Measurements from ENCODE around the gene F5. TPM values are rescaled to one million over a fixed set of nuclear protein-coding genes. Genes with fewer than 3 reads are reported as not detected.
A peak's percentile ranks its signal among the peaks of the same experiment; 100 is the strongest.

Gene F5
- total and polyA plus RNA-seq, 10 of the 15 experiments (the other 5 are each of a cell fraction or from before 2014, with no cell fraction given) = under 0.01 to 3.8 (median 0.40) TPM

DNA sequence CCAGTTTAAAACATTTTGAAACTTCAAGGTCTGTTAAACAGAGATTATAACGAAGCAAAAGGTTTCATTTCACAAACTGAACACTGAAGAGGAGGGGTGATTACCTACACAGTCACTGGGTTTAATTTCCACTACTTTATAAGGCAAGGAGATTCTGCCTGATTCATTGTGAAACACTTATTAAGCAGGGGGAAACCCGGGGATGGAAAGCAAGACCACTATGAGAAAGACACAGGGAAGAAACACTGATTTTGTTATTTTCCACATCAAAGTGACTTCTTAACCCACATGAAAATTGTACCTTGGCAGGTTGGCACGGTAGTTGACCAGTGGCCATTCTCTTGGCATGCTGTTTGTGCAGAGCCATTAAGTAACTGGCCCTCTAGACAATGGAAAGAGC is 8.1 kb upstream of the F5 start (continued):
- TF ChIP-seq, protein P1, sequence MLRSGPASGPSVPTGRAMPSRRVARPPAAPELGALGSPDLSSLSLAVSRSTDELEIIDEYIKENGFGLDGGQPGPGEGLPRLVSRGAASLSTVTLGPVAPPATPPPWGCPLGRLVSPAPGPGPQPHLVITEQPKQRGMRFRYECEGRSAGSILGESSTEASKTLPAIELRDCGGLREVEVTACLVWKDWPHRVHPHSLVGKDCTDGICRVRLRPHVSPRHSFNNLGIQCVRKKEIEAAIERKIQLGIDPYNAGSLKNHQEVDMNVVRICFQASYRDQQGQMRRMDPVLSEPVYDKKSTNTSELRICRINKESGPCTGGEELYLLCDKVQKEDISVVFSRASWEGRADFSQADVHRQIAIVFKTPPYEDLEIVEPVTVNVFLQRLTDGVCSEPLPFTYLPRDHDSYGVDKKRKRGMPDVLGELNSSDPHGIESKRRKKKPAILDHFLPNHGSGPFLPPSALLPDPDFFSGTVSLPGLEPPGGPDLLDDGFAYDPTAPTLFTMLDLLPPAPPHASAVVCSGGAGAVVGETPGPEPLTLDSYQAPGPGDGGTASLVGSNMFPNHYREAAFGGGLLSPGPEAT (IDR thresholded peaks at IDR 0.05; ENCODE audit: low read depth) = peak; percentile 77
- peak; percentile 53; the same call in 1 of the 2 replicates for TF ChIP-seq BMI1 (IDR thresholded peaks at IDR 0.05; ENCODE audit: borderline replicate concordance)
- peak; percentile 68; the same call in 1 of the 2 replicates for TF ChIP-seq FOXM1 (IDR thresholded peaks at IDR 0.05; ENCODE audit: low read depth, low read length)
- 0 out of 2 replicates have a peak, but pooled peaks have one; percentile 51 for TF ChIP-seq RCOR1 (conservative IDR thresholded peaks at IDR 0.05; ENCODE audit: low read depth, low read length)
- peak; percentile 69; the same call in 1 of the 2 replicates for TF ChIP-seq IRF4 (IDR thresholded peaks at IDR 0.05; ENCODE audit: low read depth, low read length)
- no peak for TF ChIP-seq NBN (IDR thresholded peaks at IDR 0.05)

DNA sequence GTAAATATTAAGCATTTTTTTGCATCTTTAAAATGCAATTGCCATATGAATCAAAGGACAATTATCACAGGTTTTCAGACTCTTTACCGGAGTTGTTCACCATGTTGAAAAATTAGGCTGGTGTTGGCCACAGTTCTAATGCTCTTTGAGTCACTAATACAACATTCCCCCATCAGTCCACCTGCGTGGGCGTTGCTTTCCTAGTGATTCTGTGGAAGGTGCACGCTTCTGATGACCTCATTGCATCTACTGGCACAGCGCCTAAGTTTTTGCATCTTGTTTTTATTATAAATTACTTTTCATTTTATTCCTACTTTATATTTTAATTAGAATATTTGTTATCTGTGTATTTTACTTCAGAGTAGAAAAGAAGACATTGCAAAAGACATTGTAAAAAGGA is 4.7 kb upstream of the F5 start:
- WGBS (ENCODE audit: insufficient coverage, insufficient replicate concordance, low lambda C conversion rate, missing lambda C conversion rate) = 79% methylated on average over 5 of the region's 5 CpGs
- no TSS peak for BruUV-seq (replicated peaks)
- SMC1A ChIA-PET (ENCODE audit: uncharacterized antibody, unreplicated experiment) = no interaction called here
- no peak for TF ChIP-seq SREBF1 (IDR thresholded peaks at IDR 0.05; ENCODE audit: low read length)
- TF ChIP-seq, protein P2, sequence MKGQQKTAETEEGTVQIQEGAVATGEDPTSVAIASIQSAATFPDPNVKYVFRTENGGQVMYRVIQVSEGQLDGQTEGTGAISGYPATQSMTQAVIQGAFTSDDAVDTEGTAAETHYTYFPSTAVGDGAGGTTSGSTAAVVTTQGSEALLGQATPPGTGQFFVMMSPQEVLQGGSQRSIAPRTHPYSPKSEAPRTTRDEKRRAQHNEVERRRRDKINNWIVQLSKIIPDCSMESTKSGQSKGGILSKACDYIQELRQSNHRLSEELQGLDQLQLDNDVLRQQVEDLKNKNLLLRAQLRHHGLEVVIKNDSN (IDR thresholded peaks at IDR 0.05; ENCODE audit: borderline replicate concordance, extremely low read length, insufficient read depth, low read depth, low read length) = no peak
- no peak for TF ChIP-seq SPI1 (IDR thresholded peaks at IDR 0.05; ENCODE audit: borderline replicate concordance, insufficient read depth, low read depth, low read length)
- no peak for TF ChIP-seq CBFB (IDR thresholded peaks at IDR 0.05; ENCODE audit: low read depth)
- no peak for TF ChIP-seq MXI1 (IDR thresholded peaks at IDR 0.05; ENCODE audit: low read depth, low read length)
- no peak for TF ChIP-seq RELA (IDR thresholded peaks at IDR 0.05; ENCODE audit: borderline replicate concordance, partially characterized antibody)
- TF ChIP-seq TCF3 (IDR thresholded peaks at IDR 0.05; ENCODE audit: borderline replicate concordance, insufficient read depth, low read depth, low read length) = no peak
- TF ChIP-seq SP1 (IDR thresholded peaks at IDR 0.05; ENCODE audit: low read depth, low read length) = no peak
- TF ChIP-seq GATAD2B (conservative IDR thresholded peaks at IDR 0.05; ENCODE audit: low read depth) = no peak
- TF ChIP-seq TAF1 (IDR thresholded peaks at IDR 0.05; ENCODE audit: borderline replicate concordance, low read depth, low read length) = no peak
- TF ChIP-seq KLF5 (IDR thresholded peaks at IDR 0.05; ENCODE audit: partially characterized antibody) = no peak
- TF ChIP-seq EED (IDR thresholded peaks at IDR 0.05; ENCODE audit: low read depth) = no peak
- TF ChIP-seq, protein P3, sequence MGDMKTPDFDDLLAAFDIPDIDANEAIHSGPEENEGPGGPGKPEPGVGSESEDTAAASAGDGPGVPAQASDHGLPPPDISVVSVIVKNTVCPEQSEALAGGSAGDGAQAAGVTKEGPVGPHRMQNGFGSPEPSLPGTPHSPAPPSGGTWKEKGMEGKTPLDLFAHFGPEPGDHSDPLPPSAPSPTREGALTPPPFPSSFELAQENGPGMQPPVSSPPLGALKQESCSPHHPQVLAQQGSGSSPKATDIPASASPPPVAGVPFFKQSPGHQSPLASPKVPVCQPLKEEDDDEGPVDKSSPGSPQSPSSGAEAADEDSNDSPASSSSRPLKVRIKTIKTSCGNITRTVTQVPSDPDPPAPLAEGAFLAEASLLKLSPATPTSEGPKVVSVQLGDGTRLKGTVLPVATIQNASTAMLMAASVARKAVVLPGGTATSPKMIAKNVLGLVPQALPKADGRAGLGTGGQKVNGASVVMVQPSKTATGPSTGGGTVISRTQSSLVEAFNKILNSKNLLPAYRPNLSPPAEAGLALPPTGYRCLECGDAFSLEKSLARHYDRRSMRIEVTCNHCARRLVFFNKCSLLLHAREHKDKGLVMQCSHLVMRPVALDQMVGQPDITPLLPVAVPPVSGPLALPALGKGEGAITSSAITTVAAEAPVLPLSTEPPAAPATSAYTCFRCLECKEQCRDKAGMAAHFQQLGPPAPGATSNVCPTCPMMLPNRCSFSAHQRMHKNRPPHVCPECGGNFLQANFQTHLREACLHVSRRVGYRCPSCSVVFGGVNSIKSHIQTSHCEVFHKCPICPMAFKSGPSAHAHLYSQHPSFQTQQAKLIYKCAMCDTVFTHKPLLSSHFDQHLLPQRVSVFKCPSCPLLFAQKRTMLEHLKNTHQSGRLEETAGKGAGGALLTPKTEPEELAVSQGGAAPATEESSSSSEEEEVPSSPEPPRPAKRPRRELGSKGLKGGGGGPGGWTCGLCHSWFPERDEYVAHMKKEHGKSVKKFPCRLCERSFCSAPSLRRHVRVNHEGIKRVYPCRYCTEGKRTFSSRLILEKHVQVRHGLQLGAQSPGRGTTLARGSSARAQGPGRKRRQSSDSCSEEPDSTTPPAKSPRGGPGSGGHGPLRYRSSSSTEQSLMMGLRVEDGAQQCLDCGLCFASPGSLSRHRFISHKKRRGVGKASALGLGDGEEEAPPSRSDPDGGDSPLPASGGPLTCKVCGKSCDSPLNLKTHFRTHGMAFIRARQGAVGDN (IDR thresholded peaks at IDR 0.05) = no peak

More for the DNA sequence above, 4.7 kb upstream of the F5 start:
- H3K79me2 ChIP-seq (ENCODE audit: control insufficient read depth, insufficient read depth, low read length) = no peaks in the 10 kb centered on the region
- no peak overlapping the region for H3K4me3 ChIP-seq
- intact Hi-C loops (cut with micrococcal nuclease; ENCODE audit: unreplicated experiment) = no loop called here
- FAIRE-seq = no peak
- H3K9me3 ChIP-seq (replicated peaks; ENCODE audit: control insufficient read depth, insufficient read depth, low read length) = no peaks in the 10 kb centered on the region
- DNase-seq (ENCODE audit: low read depth, low spot score) = no peak
- in situ Hi-C loops (cut with MboI) = no loop called here
- ChIA-PET CTCF (interaction anchor here (1.4 to 3.0 kb wide), 2 partner anchors 41 to 122 kb away, joined by 4 to 12 read pairs; no protein-coding TSS in a partner anchor), RAD21 (ENCODE audit: unreplicated experiment) (no interaction called here), POLR2A (no interaction called here)
- H3K4me1 ChIP-seq (ENCODE audit: control insufficient read depth, insufficient read depth, low read length) = peaks cover 17% of the 10 kb centered on the region
- no peaks in the 10 kb centered on the region for H4K20me1 ChIP-seq (ENCODE audit: control insufficient read depth, insufficient read depth)
- no peaks in the 10 kb centered on the region for H3K27me3 ChIP-seq (replicated peaks in 1 of 2; ENCODE audit: control insufficient read depth in 2 of 2, insufficient read depth in 2 of 2, low read length in 1 of 2)
- no peaks in the 10 kb centered on the region for H3K36me3 ChIP-seq (ENCODE audit: control insufficient read depth in 2 of 2, insufficient read depth in 2 of 2, low read length in 1 of 2)
- no peak for ATAC-seq
- no peak overlapping the region for H2AFZ ChIP-seq (ENCODE audit: control insufficient read depth, low read depth, low read length)
- no peak overlapping the region for H3K4me2 ChIP-seq (ENCODE audit: control insufficient read depth, insufficient read depth)
- no peak overlapping the region for H3K27ac ChIP-seq (ENCODE audit: control insufficient read depth, insufficient read depth)
- H3K9ac ChIP-seq (ENCODE audit: control insufficient read depth, insufficient read depth, low read length) = no peak overlapping the region

All from GM12878 (cell line).